BE2C (cell line): ENCODE data around the gene PPP1R15A.

Experiments used
- DNase-seq: peaks from one replicate; pipeline ENCODE4 v3.0.0-alpha.2; 2020
- H3K27me3 ChIP-seq: fragments of 250-450 bp; sonication (Bioruptor Pico); 2 replicates; pipeline ENCODE4 v1.5.1; 2020; ENCODE audit warnings: mild to moderate bottlenecking
- H3K36me3 ChIP-seq: fragments of 250-450 bp; sonication (Bioruptor Pico); 2 replicates; pipeline ENCODE4 v1.5.1; 2020; ENCODE audit warnings: mild to moderate bottlenecking
- H3K4me1 ChIP-seq: fragments of 250-450 bp; sonication (Bioruptor Pico); 2 replicates; pipeline ENCODE4 v1.5.1; 2020
- H3K4me3 ChIP-seq: 2 replicates; pipeline ENCODE4 v1.5.1; 2011; ENCODE audit warnings: low read depth, low read length
- H3K9me3 ChIP-seq: fragments of 250-450 bp; sonication (Bioruptor Pico); 2 replicates; pipeline ENCODE4 v1.5.1; 2020
- CTCF ChIP-seq: IDR thresholded peaks from 2 replicates; pipeline ENCODE4 v1.5.1; 2012; ENCODE audit warnings: mild to moderate bottlenecking, low read depth, low read length

Gene PPP1R15A

GRCh38 chr19:48833977-48834376 lies 38.2 kb upstream of the PPP1R15A start:
- Histone ChIP-seq H3K27me3 (no peaks in the 10 kb centered on the region), H3K4me3 (no peak overlapping the region), H3K4me1 (no peaks in the 10 kb centered on the region), H3K36me3 (no peaks in the 10 kb centered on the region), H3K9me3 (no peaks in the 10 kb centered on the region)
- no peak for TF ChIP-seq CTCF
- no peak for DNase-seq

GRCh38 chr19:48835734-48836088 lies 36.5 kb upstream of the PPP1R15A start:
- Histone ChIP-seq H3K4me1 (no peaks in the 10 kb centered on the region), H3K36me3 (no peaks in the 10 kb centered on the region), H3K9me3 (no peaks in the 10 kb centered on the region), H3K4me3 (peak overlapping the region; percentile 63), H3K27me3 (no peaks in the 10 kb centered on the region)
- peak; percentile 94 for TF ChIP-seq CTCF
- DNase-seq: peak; percentile 95

- DNase-seq: peak; percentile 47
- no peaks in the 10 kb centered on the region for H3K4me1 ChIP-seq
- H3K9me3 ChIP-seq: no peaks in the 10 kb centered on the region
- peak within 1 kb of the TSS; percentile 63 for H3K4me3 ChIP-seq
- H3K36me3 ChIP-seq: no peaks in the 10 kb centered on the region
- no peak for TF ChIP-seq CTCF
- H3K27me3 ChIP-seq: no peaks in the 10 kb centered on the region
These were observed 35.9 kb upstream of the PPP1R15A start, which contains the start of gene HSD17B14 for GRCh38 chr19:48836089-48837017. Gene HSD17B14 (minus strand): TSS chr19:48836491. CDS start chr19:48836411, 80 bp downstream.

- H3K4me3 ChIP-seq: peak overlapping the region; percentile 63
- no peak for TF ChIP-seq CTCF
- peak; percentile 96 for DNase-seq
- H3K27me3 ChIP-seq: no peaks in the 10 kb centered on the region
- no peaks in the 10 kb centered on the region for H3K4me1 ChIP-seq
- no peaks in the 10 kb centered on the region for H3K36me3 ChIP-seq
- no peaks in the 10 kb centered on the region for H3K9me3 ChIP-seq
These were observed 35.1 kb upstream of the PPP1R15A start for GRCh38 chr19:48837051-48837524.

- peak overlapping the region; percentile 63 for H3K4me3 ChIP-seq
- H3K9me3 ChIP-seq: no peaks in the 10 kb centered on the region
- no peak for DNase-seq
- no peaks in the 10 kb centered on the region for H3K36me3 ChIP-seq
- TF ChIP-seq CTCF: no peak
- no peaks in the 10 kb centered on the region for H3K4me1 ChIP-seq
- no peaks in the 10 kb centered on the region for H3K27me3 ChIP-seq
These were observed 34.5 kb upstream of the PPP1R15A start for GRCh38 chr19:48837687-48838086.

GRCh38 chr19:48841047-48841446 lies 31.2 kb upstream of the PPP1R15A start:
- no peak for TF ChIP-seq CTCF
- Histone ChIP-seq H3K27me3 (no peaks in the 10 kb centered on the region), H3K4me3 (no peak overlapping the region), H3K9me3 (no peaks in the 10 kb centered on the region), H3K4me1 (no peaks in the 10 kb centered on the region), H3K36me3 (0 out of 2 replicates have a peak, but pooled peaks cover 4% of the 10 kb centered on the region)
- no peak for DNase-seq
